HCT116 (cell line): Measurements from ENCODE around the gene ZNF433. TPM values are rescaled to one million over a fixed set of nuclear protein-coding genes. Genes with fewer than 3 reads are reported as not detected.

Source experiments
- total RNA-seq: library from RNA; stranded (reverse); gene quantifications from one replicate; pipeline ENCODE4 v1.2.1, GENCODE V29; 2021; ENCODE audit not compliant: unreplicated experiment

ZNF433 gene
- total RNA-seq, 1 experiment from 2014 or later = not detected

Other genes starting within 250 kb of the ZNF433 start
- not detected for gene ZNF491, start 237.2 kb downstream of the ZNF433 start, total RNA-seq
- gene ZNF440, start 221.4 kb downstream of the ZNF433 start, total RNA-seq = 11.4 TPM
- not detected for gene ZNF439, start 187.0 kb downstream of the ZNF433 start, total RNA-seq
- not detected for gene ZNF69, start 147.9 kb downstream of the ZNF433 start, total RNA-seq
- 9.3 TPM for gene ZNF700, start 110.6 kb downstream of the ZNF433 start, total RNA-seq
- gene ZNF763, start 70.6 kb downstream of the ZNF433 start, total RNA-seq = not detected
- gene ZNF878, start 17.3 kb upstream of the ZNF433 start, total RNA-seq = not detected
- gene ZNF844, start 29.1 kb upstream of the ZNF433 start, total RNA-seq = not detected
- gene ZNF20, start 104.7 kb upstream of the ZNF433 start, total RNA-seq = 1.0 TPM
- gene ZNF625, start 121.1 kb upstream of the ZNF433 start, total RNA-seq = not detected
- gene ZNF136, start 127.4 kb upstream of the ZNF433 start, total RNA-seq = 4.0 TPM